Measurements from ENCODE around the gene PIP5K1C. TPM values are rescaled to one million over a fixed set of nuclear protein-coding genes. Genes with fewer than 3 reads are reported as not detected.

PIP5K1C gene
- total RNA-seq, 1 donor from 2014 or later: 42.0 TPM

DNA sequence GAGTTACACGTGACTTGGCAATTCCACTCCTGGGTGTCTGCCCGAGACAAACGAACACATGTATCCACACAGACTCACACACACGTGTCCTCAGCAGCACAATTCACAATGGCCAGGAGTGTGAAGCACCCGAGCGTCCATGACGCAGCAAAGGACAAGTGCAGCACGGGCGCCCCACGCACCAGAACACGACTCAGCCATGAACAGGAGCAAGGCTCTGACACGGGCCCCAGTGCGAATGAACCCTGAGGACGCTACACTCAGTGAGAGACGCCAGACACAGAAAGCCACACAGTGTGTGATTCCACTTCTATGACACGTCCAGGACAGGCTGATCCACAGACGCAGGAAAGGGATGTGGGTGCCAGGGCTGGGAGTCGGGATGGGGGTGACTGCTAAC lies 36.4 kb downstream of the PIP5K1C start:
- H3K27me3 Mint-ChIP-seq (ENCODE audit: low read depth, unreplicated experiment): no peaks in the 10 kb centered on the region
- Histone ChIP-seq H3K36me3 (ENCODE audit: insufficient read depth, low read length) (no peaks in the 10 kb centered on the region), H3K4me3 (ENCODE audit: insufficient read depth, low read depth, low read length) (no peak overlapping the region), H3K27ac (ENCODE audit: low read depth, low read length) (no peak overlapping the region), H3K9me3 (ENCODE audit: insufficient read depth, low read depth, low read length) (no peaks in the 10 kb centered on the region), H4K20me1 (ENCODE audit: insufficient read depth, low read length) (peaks cover 44% of the 10 kb centered on the region), H3K9ac (ENCODE audit: low read length) (no peak overlapping the region), H3K79me2 (ENCODE audit: insufficient read depth, low read length) (peaks cover 9% of the 10 kb centered on the region), H2AFZ (ENCODE audit: low read depth, low read length) (no peak overlapping the region), H3K4me1 (ENCODE audit: insufficient read depth, low read length) (peaks cover 8% of the 10 kb centered on the region), H3K27me3 (ENCODE audit: insufficient read depth, low read length) (no peaks in the 10 kb centered on the region), H3K4me2 (ENCODE audit: low read length) (no peak overlapping the region)
- H3K9me3 Mint-ChIP-seq (ENCODE audit: unreplicated experiment): no peaks in the 10 kb centered on the region
- H3K4me1 Mint-ChIP-seq (ENCODE audit: low read depth, unreplicated experiment): peaks cover 8% of the 10 kb centered on the region
- peak overlapping the region; percentile 9 for H3K4me3 Mint-ChIP-seq (ENCODE audit: unreplicated experiment)
- H3K27ac Mint-ChIP-seq (ENCODE audit: unreplicated experiment): peak overlapping the region; percentile 43
- TF ChIP-seq, protein P1, sequence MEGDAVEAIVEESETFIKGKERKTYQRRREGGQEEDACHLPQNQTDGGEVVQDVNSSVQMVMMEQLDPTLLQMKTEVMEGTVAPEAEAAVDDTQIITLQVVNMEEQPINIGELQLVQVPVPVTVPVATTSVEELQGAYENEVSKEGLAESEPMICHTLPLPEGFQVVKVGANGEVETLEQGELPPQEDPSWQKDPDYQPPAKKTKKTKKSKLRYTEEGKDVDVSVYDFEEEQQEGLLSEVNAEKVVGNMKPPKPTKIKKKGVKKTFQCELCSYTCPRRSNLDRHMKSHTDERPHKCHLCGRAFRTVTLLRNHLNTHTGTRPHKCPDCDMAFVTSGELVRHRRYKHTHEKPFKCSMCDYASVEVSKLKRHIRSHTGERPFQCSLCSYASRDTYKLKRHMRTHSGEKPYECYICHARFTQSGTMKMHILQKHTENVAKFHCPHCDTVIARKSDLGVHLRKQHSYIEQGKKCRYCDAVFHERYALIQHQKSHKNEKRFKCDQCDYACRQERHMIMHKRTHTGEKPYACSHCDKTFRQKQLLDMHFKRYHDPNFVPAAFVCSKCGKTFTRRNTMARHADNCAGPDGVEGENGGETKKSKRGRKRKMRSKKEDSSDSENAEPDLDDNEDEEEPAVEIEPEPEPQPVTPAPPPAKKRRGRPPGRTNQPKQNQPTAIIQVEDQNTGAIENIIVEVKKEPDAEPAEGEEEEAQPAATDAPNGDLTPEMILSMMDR (IDR thresholded peaks at IDR 0.05; ENCODE audit: insufficient read depth, low read depth, low read length): no peak
- no peak for TF ChIP-seq EZH2 (IDR thresholded peaks at IDR 0.05; ENCODE audit: insufficient read depth, low read length)
- no peak for FAIRE-seq
- no peak for DNase-seq (ENCODE audit: low read depth)
- H3K36me3 Mint-ChIP-seq (ENCODE audit: low read depth, unreplicated experiment): peaks cover 15% of the 10 kb centered on the region

DNA sequence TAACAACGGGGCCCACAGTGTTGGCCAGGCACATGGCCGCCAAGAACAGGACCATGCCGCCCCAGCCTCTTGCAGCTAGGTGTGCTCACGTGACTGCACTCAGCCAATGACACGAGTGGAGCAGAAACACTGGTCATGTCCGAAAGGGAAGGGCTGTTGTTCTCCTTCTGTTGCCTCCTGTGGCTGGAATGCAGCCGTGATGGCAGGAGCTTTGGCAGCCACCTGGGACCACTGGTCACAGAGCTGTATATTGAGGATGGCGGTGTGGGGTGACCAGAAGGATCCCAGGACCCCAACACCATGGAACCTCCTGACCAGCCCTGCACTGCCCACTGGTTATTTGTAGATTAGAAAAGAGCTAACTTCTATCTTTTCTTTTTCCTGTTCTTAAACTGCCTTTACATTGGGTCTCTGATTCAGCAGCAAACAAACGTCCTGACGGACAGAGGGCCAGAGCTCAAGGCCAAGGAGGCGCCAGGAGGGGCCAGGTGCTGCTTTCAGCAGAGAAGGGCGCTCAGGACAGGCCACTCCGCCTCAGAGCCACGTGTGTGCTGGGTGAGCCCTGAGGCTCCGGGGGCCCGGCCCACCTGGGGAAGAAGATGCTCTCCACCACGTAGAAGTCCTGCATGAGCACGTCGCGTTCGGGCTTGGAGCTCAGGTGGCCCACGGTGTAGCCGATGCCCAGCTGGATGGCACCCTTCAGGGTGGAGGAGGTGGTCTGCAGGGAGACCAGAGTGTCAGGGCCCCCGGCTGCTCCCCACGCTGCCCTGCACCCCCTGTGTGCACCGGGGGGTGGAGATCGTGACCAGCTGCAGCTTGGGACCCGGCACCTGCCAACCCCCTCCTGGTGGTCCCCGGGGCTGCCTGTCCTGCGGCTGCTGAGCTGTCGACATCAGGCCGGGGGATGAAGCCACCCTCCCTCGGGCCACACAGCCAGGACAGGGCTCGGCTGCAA lies 38.7 kb downstream of the PIP5K1C start:
- Histone ChIP-seq H3K9me3 (ENCODE audit: insufficient read depth, low read depth, low read length) (peaks cover 3% of the 10 kb centered on the region), H3K4me3 (ENCODE audit: insufficient read depth, low read depth, low read length) (no peak overlapping the region), H3K27me3 (ENCODE audit: insufficient read depth, low read length) (no peaks in the 10 kb centered on the region), H4K20me1 (ENCODE audit: insufficient read depth, low read length) (peaks cover 28% of the 10 kb centered on the region), H3K4me1 (ENCODE audit: insufficient read depth, low read length) (no peaks in the 10 kb centered on the region), H3K79me2 (ENCODE audit: insufficient read depth, low read length) (peaks cover 6% of the 10 kb centered on the region), H2AFZ (ENCODE audit: low read depth, low read length) (no peak overlapping the region), H3K27ac (ENCODE audit: low read depth, low read length) (no peak overlapping the region), H3K36me3 (ENCODE audit: insufficient read depth, low read length) (no peaks in the 10 kb centered on the region), H3K9ac (ENCODE audit: low read length) (no peak overlapping the region), H3K4me2 (ENCODE audit: low read length) (no peak overlapping the region)
- no peak for DNase-seq (ENCODE audit: low read depth)
- H3K4me1 Mint-ChIP-seq (ENCODE audit: low read depth, unreplicated experiment): no peaks in the 10 kb centered on the region
- H3K27ac Mint-ChIP-seq (ENCODE audit: unreplicated experiment): no peak overlapping the region
- TF ChIP-seq, protein P1 (IDR thresholded peaks at IDR 0.05; ENCODE audit: insufficient read depth, low read depth, low read length): no peak
- TF ChIP-seq EZH2 (IDR thresholded peaks at IDR 0.05; ENCODE audit: insufficient read depth, low read length): no peak
- no peak for FAIRE-seq
- peaks cover 22% of the 10 kb centered on the region for H3K36me3 Mint-ChIP-seq (ENCODE audit: low read depth, unreplicated experiment)
- H3K4me3 Mint-ChIP-seq (ENCODE audit: unreplicated experiment): no peak overlapping the region
- H3K9me3 Mint-ChIP-seq (ENCODE audit: unreplicated experiment): no peaks in the 10 kb centered on the region
- no peaks in the 10 kb centered on the region for H3K27me3 Mint-ChIP-seq (ENCODE audit: low read depth, unreplicated experiment)

Data from astrocyte (in vitro differentiated cells and primary cell).